B cell (primary cell): ENCODE data around the gene TLDC2. TPM values are rescaled to one million over a fixed set of nuclear protein-coding genes. Genes with fewer than 3 reads are reported as not detected.
"Not testable (repeated sequence)": the region's sequence is repeated elsewhere in the genome, so short reads cannot be mapped to it uniquely, and the experiment has no call there.

Source experiments
- ATAC-seq: fragments of 200-7000 bp; cut with Tn5 transposase; one replicate; pipeline ENCODE4 v1.10.0; 2021; ENCODE audit warnings: low read depth, mild to moderate bottlenecking, moderate number of reproducible peaks, moderate library complexity
- CTCF ChIA-PET: fragments of 350-600 bp; sonication (Branson Sonifier 250); formaldehyde crosslinking; loops from one replicate; lab custom pipeline; 2021; ENCODE audit warnings: antibody characterized with exemption, inconsistent platforms; lab: Charles Lee
- POLR2A ChIA-PET: fragments of 350-600 bp; sonication (Branson Sonifier 250); formaldehyde crosslinking; loops from one replicate; lab custom pipeline; 2021; ENCODE audit warnings: antibody characterized with exemption; lab: Charles Lee
- DNase-seq: peaks from one replicate; pipeline ENCODE4 v3.0.0; 2013
- H2AFZ ChIP-seq: 2 replicates; pipeline ENCODE4 v1.6.1; 2012; ENCODE audit warnings: mild to moderate bottlenecking, low read depth, low read length; ENCODE audit not compliant: insufficient read depth, poor library complexity, severe bottlenecking
- H3K27ac ChIP-seq, 2 donors: 1 replicate in 1 of 2; 2 replicates in 1 of 2; pipeline ENCODE4 v1.5.1; 2012 to 2013; ENCODE audit warnings: low read length in 2 of 2, mild to moderate bottlenecking in 2 of 2, moderate library complexity in 1 of 2
- H3K27me3 ChIP-seq, 4 experiments: fragments of 200-600 bp in 1 of 4; sonication (generic) in 1 of 4; replicated peaks in 1 of 4; 1 replicate in 2 of 4; 2 replicates in 2 of 4; pipeline versions ENCODE4 v1.6.1 to v1.7.0; 2013 to 2016; ENCODE audit warnings: low read length in 3 of 4, mild to moderate bottlenecking in 2 of 4, mixed read lengths in 1 of 4, moderate library complexity in 1 of 4; ENCODE audit not compliant: insufficient read depth in 4 of 4, control insufficient read depth in 3 of 4; ENCODE audit errors: control extremely low read depth in 1 of 4
- H3K36me3 ChIP-seq, 2 experiments: replicated peaks in 1 of 2; 1 replicate in 1 of 2; 2 replicates in 1 of 2; pipeline versions ENCODE4 v1.6.1 to v1.7.1; 2013; ENCODE audit warnings: low read length in 1 of 2; ENCODE audit not compliant: insufficient read depth in 2 of 2, control insufficient read depth in 1 of 2; ENCODE audit errors: control extremely low read depth in 1 of 2, extremely low read depth in 1 of 2
- H3K4me1 ChIP-seq, 2 donors: fragments of 200-600 bp in 1 of 2; sonication (generic) in 1 of 2; 1 replicate in 1 of 2; 2 replicates in 1 of 2; pipeline versions ENCODE4 v1.5.1 to v1.6.1; 2013 to 2017; ENCODE audit warnings: low read length in 2 of 2; ENCODE audit not compliant: control insufficient read depth in 2 of 2, insufficient read depth in 2 of 2
- H3K4me2 ChIP-seq: replicated peaks from 2 replicates; pipeline ENCODE3; 2012; ENCODE audit warnings: mild to moderate bottlenecking, low read depth, low read length; ENCODE audit not compliant: poor library complexity, severe bottlenecking
- H3K4me3 ChIP-seq, 5 experiments: fragments of 200-600 bp in 1 of 5; sonication (generic) in 1 of 5; 1 replicate in 3 of 5; 2 replicates in 2 of 5; pipeline versions ENCODE4 v1.5.1 to v1.7.0; 2011 to 2016; ENCODE audit warnings: low read length in 4 of 5, mild to moderate bottlenecking in 4 of 5, low read depth in 2 of 5, control low read depth in 1 of 5, moderate library complexity in 1 of 5; ENCODE audit not compliant: insufficient read depth in 1 of 5; ENCODE audit errors: control extremely low read depth in 1 of 5, extremely low read depth in 1 of 5
- H3K79me2 ChIP-seq: fragments of 200-600 bp; sonication (generic); one replicate; pipeline ENCODE4 v1.6.0; 2016; ENCODE audit warnings: low read length; ENCODE audit not compliant: control insufficient read depth, insufficient read depth
- H3K9ac ChIP-seq: fragments of 200-600 bp; sonication (generic); 2 replicates; pipeline ENCODE4 v1.6.1; 2017; ENCODE audit warnings: mild to moderate bottlenecking, low read length, moderate library complexity
- H3K9me3 ChIP-seq, 3 donors: one replicate each; pipeline versions ENCODE4 v1.6.1 to v1.7.1; 2013; ENCODE audit warnings: low read length in 2 of 3; ENCODE audit not compliant: control insufficient read depth in 2 of 3, insufficient read depth in 1 of 3; ENCODE audit errors: control extremely low read depth in 1 of 3
- H4K20me1 ChIP-seq: 2 replicates; pipeline ENCODE4 v1.6.0; 2012; ENCODE audit warnings: mild to moderate bottlenecking, low read length; ENCODE audit not compliant: insufficient read depth, control insufficient read depth, poor library complexity, severe bottlenecking
- H3K27ac Mint-ChIP-seq: one replicate; pipeline ENCODE4 v1.8.0; 2021; ENCODE audit warnings: mixed read lengths
- H3K27me3 Mint-ChIP-seq: one replicate; pipeline ENCODE4 v1.8.0; 2021; ENCODE audit warnings: mixed read lengths
- H3K4me1 Mint-ChIP-seq: one replicate; pipeline ENCODE4 v1.8.0; 2021; ENCODE audit warnings: mixed read lengths
- H3K4me3 Mint-ChIP-seq: one replicate; pipeline ENCODE4 v1.8.0; 2021; ENCODE audit warnings: mixed read lengths
- H3K9me3 Mint-ChIP-seq: one replicate; pipeline ENCODE4 v1.8.0; 2022; ENCODE audit warnings: mixed read lengths; ENCODE audit not compliant: insufficient read depth
- CTCF ChIP-seq: fragments of 200-600 bp; IDR thresholded peaks from one replicate; pipeline ENCODE4 v1.8.0; 2022; ENCODE audit warnings: antibody characterized with exemption, mild to moderate bottlenecking
- EZH2 ChIP-seq: IDR thresholded peaks from 2 replicates; pipeline ENCODE4 v1.6.1; 2012; ENCODE audit warnings: borderline replicate concordance, low read depth, mild to moderate bottlenecking, moderate library complexity, low read length; ENCODE audit not compliant: insufficient read depth, poor library complexity, severe bottlenecking
- WGBS: methylation state at CpG from one replicate; pipeline ENCODE4 v1.1.5; 2013; ENCODE audit warnings: missing lambda C conversion rate; ENCODE audit not compliant: insufficient coverage; 5-methylcytosine and 5-hydroxymethylcytosine counted together
- intact Hi-C: fragments of 100-400 bp; cut with micrococcal nuclease; formaldehyde crosslinking; loops from one replicate; pipeline ENCODE4 v1.10.0; 2022
- polyA plus RNA-seq: library from polyadenylated mRNA; depleted of rRNA; stranded (reverse); fragments of >200 nt; gene quantifications from 2 replicates; pipeline ENCODE4 v1.2.3, GENCODE V29; 2012
- total RNA-seq, 2 donors: library from RNA; stranded (reverse); fragments of 120-200 nt in 1 of 2; gene quantifications; 1 replicate in 1 of 2; 2 replicates in 1 of 2; pipeline versions ENCODE4 v1.2.3 to v1.2.4, GENCODE V29; 2013 to 2022

The TLDC2 gene
- total and polyA plus RNA-seq, 2 donors (not counting 1 experiment from before 2014, with no cell fraction given) = 0.13 TPM; not detected in 1

GRCh38 chr20:36932476-36933426, 56.8 kb downstream of the TLDC2 start:
- no peaks in the 10 kb centered on the region for H3K27me3 ChIP-seq
- peaks cover 8 to 31% of the 10 kb centered on the region in 2 experiments for H3K36me3 ChIP-seq
- H3K4me3 ChIP-seq = no peak overlapping the region
- WGBS = 94% methylated on average over 3 of the region's 11 CpGs
- ATAC-seq = no peak
- no peak overlapping the region for H3K27ac ChIP-seq
- CTCF ChIA-PET = interaction anchor here (0.6 to 1.0 kb wide), 3 partner anchors 10 to 1632 kb away, joined by 3 read pairs; no protein-coding TSS in a partner anchor
- no peaks in the 10 kb centered on the region for H3K9me3 Mint-ChIP-seq
- H3K4me1 Mint-ChIP-seq = no peaks in the 10 kb centered on the region
- no peaks in the 10 kb centered on the region for H3K27me3 Mint-ChIP-seq
- no peaks in the 10 kb centered on the region for H3K4me1 ChIP-seq
- H3K9me3 ChIP-seq = no peaks in the 10 kb centered on the region
- H2AFZ ChIP-seq = no peak overlapping the region
- H3K4me3 Mint-ChIP-seq = no peak overlapping the region
- no peaks in the 10 kb centered on the region for H4K20me1 ChIP-seq
- no peak overlapping the region for H3K27ac Mint-ChIP-seq
- H3K79me2 ChIP-seq = no peaks in the 10 kb centered on the region
- intact Hi-C loops = no loop called here
- H3K9ac ChIP-seq = no peak overlapping the region
- POLR2A ChIA-PET = interaction anchor here (0.6 kb wide), 1 partner anchor 404 kb away, joined by 5 read pairs; no protein-coding TSS in a partner anchor
- TF ChIP-seq EZH2 = no peak
- no peak for TF ChIP-seq CTCF
- no peak for DNase-seq
- no peak overlapping the region for H3K4me2 ChIP-seq

- intact Hi-C loops, H3K9me3 Mint-ChIP-seq, H3K4me2 ChIP-seq, H3K27me3 Mint-ChIP-seq, H3K9me3 ChIP-seq, H3K4me1 Mint-ChIP-seq, H3K27ac Mint-ChIP-seq, DNase-seq, H4K20me1 ChIP-seq, ATAC-seq, H3K4me3 Mint-ChIP-seq, H3K4me3 ChIP-seq, H2AFZ ChIP-seq, H3K79me2 ChIP-seq, H3K27ac ChIP-seq, H3K27me3 ChIP-seq, H3K9ac ChIP-seq, H3K4me1 ChIP-seq: not testable (repeated sequence)
- ChIA-PET POLR2A (interaction anchor here (0.6 kb wide), 1 partner anchor 403 kb away, joined by 5 read pairs; no protein-coding TSS in a partner anchor), CTCF (interaction anchor here (0.6 kb wide), 1 partner anchor 1632 kb away, joined by 3 read pairs; no protein-coding TSS in a partner anchor)
- H3K36me3 ChIP-seq = peaks cover 8 to 29% of the 10 kb centered on the region in 2 experiments
- WGBS = 97% methylated on average over 15 of the region's 16 CpGs
Observed at GRCh38 chr20:36933571-36933970, 57.6 kb downstream of the TLDC2 start.
